Measurements from ENCODE around the gene NMT2. TPM values are rescaled to one million over a fixed set of nuclear protein-coding genes. Genes with fewer than 3 reads are reported as not detected.

The NMT2 gene
- total RNA-seq, 2 experiments from 2014 or later, result 0.72 to 0.82 TPM

DNA sequence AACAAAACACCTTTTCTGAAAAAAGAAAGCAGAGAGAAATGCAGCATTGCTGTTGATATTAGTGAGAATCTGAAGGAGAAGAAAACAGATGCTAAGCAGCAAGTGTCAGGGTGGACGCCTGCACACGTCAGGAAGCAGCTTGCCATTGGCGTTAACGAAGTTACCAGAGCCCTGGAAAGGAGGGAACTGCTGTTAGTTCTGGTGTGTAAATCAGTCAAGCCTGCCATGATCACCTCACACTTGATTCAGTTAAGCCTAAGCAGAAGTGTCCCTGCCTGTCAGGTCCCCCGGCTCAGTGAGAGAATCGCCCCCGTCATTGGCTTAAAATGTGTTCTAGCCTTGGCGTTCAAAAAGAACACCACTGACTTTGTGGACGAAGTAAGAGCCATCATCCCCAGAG lies 65.0 kb downstream of the NMT2 start:
- no peak for DNase-seq (ENCODE audit: low spot score)
- no peaks in the 10 kb centered on the region for H3K9me3 ChIP-seq (ENCODE audit: low read length)
- H3K4me3 ChIP-seq (ENCODE audit: low read depth, low read length, poor library complexity, severe bottlenecking), result no peak overlapping the region
- POLR2A ChIA-PET, result interaction anchor here (0.7 kb wide), 1 partner anchor 19 kb away, joined by 3 read pairs; no protein-coding TSS in a partner anchor
- peaks cover 28% of the 10 kb centered on the region for H3K79me2 ChIP-seq (ENCODE audit: insufficient read depth, low read depth, low read length)
- TF ChIP-seq, protein P1, sequence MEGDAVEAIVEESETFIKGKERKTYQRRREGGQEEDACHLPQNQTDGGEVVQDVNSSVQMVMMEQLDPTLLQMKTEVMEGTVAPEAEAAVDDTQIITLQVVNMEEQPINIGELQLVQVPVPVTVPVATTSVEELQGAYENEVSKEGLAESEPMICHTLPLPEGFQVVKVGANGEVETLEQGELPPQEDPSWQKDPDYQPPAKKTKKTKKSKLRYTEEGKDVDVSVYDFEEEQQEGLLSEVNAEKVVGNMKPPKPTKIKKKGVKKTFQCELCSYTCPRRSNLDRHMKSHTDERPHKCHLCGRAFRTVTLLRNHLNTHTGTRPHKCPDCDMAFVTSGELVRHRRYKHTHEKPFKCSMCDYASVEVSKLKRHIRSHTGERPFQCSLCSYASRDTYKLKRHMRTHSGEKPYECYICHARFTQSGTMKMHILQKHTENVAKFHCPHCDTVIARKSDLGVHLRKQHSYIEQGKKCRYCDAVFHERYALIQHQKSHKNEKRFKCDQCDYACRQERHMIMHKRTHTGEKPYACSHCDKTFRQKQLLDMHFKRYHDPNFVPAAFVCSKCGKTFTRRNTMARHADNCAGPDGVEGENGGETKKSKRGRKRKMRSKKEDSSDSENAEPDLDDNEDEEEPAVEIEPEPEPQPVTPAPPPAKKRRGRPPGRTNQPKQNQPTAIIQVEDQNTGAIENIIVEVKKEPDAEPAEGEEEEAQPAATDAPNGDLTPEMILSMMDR (conservative IDR thresholded peaks at IDR 0.05; ENCODE audit: low read length), result no peak
- no peak for TF ChIP-seq EZH2phosphoT487 (IDR thresholded peaks at IDR 0.05; ENCODE audit: borderline replicate concordance, low read depth, low read length)
- no TSS peak for BruUV-seq (replicated peaks)
- H3K4me2 ChIP-seq (ENCODE audit: low read length), result no peak overlapping the region
- CTCF ChIA-PET (ENCODE audit: unreplicated experiment), result no interaction called here
- H3K9me2 ChIP-seq (ENCODE audit: insufficient read depth, low read length), result no peaks in the 10 kb centered on the region
- peaks cover 83% of the 10 kb centered on the region for H3K36me3 ChIP-seq (ENCODE audit: insufficient read depth, low read length)
- intact Hi-C loops (cut with micrococcal nuclease; ENCODE audit: unreplicated experiment), result no loop called here
- H4K20me1 ChIP-seq (ENCODE audit: insufficient read depth, low read length), result peaks cover 8% of the 10 kb centered on the region; the same call in 1 of the 2 replicates
- no peak overlapping the region for H3K27ac ChIP-seq (ENCODE audit: low read depth, low read length, poor library complexity, severe bottlenecking)
- no peak overlapping the region for H2AFZ ChIP-seq (ENCODE audit: low read length)
- H3K4me1 ChIP-seq (ENCODE audit: insufficient read depth, low read length, poor library complexity, severe bottlenecking), result peaks cover 6% of the 10 kb centered on the region

DNA sequence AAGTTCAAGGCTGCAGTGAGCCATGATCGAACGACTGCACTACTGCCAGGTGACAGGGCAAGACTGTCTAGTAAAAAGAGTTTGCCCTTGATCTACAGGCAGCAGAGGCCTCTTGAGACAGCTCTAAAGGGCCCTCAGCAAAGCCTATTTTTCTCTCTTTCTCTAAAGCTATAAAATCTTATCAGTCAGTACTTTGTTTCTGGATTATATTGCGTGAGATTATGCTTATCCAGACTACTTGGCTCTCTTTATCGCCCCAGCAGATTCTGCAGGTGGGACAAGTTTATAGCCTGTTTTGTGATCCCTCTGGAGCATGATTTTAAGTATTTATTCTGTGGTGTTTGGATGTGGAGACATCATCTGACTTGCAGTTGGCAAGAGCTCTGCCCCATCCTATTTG lies 68.6 kb downstream of the NMT2 start:
- POLR2A ChIA-PET, result interaction anchor here (0.7 to 1.3 kb wide), 2 partner anchors 10 to 69 kb away, joined by 3 to 6 read pairs; partner anchors contain the start of gene NMT2
- intact Hi-C loops (cut with micrococcal nuclease; ENCODE audit: unreplicated experiment), result loop anchor here (5.0 kb wide), 2 partner anchors 148 to 223 kb away; partner anchors contain the start of genes DCLRE1C and SUV39H2
- Histone ChIP-seq H3K4me1 (ENCODE audit: insufficient read depth, low read length, poor library complexity, severe bottlenecking) (peaks cover 17% of the 10 kb centered on the region), H3K9me2 (ENCODE audit: insufficient read depth, low read length) (no peaks in the 10 kb centered on the region), H3K36me3 (ENCODE audit: insufficient read depth, low read length) (peaks cover 50% of the 10 kb centered on the region), H3K9me3 (ENCODE audit: low read length) (no peaks in the 10 kb centered on the region), H3K27ac (ENCODE audit: low read depth, low read length, poor library complexity, severe bottlenecking) (no peak overlapping the region), H3K79me2 (ENCODE audit: insufficient read depth, low read depth, low read length) (peaks cover 39% of the 10 kb centered on the region), H3K4me2 (ENCODE audit: low read length) (no peak overlapping the region), H2AFZ (ENCODE audit: low read length) (no peak overlapping the region), H4K20me1 (ENCODE audit: insufficient read depth, low read length) (peaks cover 8% of the 10 kb centered on the region; the same call in 1 of the 2 replicates), H3K4me3 (ENCODE audit: low read depth, low read length, poor library complexity, severe bottlenecking) (no peak overlapping the region)
- CTCF ChIA-PET (ENCODE audit: unreplicated experiment), result interaction anchor here (0.5 kb wide), 1 partner anchor 220 kb away, joined by 3 read pairs; no protein-coding TSS in a partner anchor
- DNase-seq (ENCODE audit: low spot score), result no peak
- no TSS peak for BruUV-seq (replicated peaks)
- TF ChIP-seq EZH2phosphoT487 (IDR thresholded peaks at IDR 0.05; ENCODE audit: borderline replicate concordance, low read depth, low read length), result no peak
- TF ChIP-seq, protein P1 (conservative IDR thresholded peaks at IDR 0.05; ENCODE audit: low read length), result no peak
